ENCODE results near the gene TRMT61A. TPM values are rescaled to one million over a fixed set of nuclear protein-coding genes. Genes with fewer than 3 reads are reported as not detected.

Gene TRMT61A
- polyA plus RNA-seq, 1 experiment: 11.7 TPM

GRCh38 chr14:103576371-103577024 is 47.5 kb downstream of the TRMT61A start:
- POLR2A ChIA-PET: interaction anchor here (0.6 kb wide), 1 partner anchor 1620 kb away, joined by 3 read pairs; no protein-coding TSS in a partner anchor
- CTCF ChIA-PET: interaction anchor here (0.8 to 1.9 kb wide), 4 partner anchors 11 to 334 kb away, joined by 3 to 9 read pairs (median 3); no protein-coding TSS in a partner anchor

GRCh38 chr14:103578401-103579075 is 49.5 kb downstream of the TRMT61A start:
- CTCF ChIA-PET: interaction anchor here (1.3 kb wide), 1 partner anchor 322 kb away, joined by 3 read pairs; no protein-coding TSS in a partner anchor
- Histone ChIP-seq H3K36me3 (ENCODE audit: control insufficient read depth, insufficient read depth, low read length) (peaks cover 10% of the 10 kb centered on the region), H3K27me3 (ENCODE audit: control insufficient read depth, insufficient read depth, low read length) (no peaks in the 10 kb centered on the region), H3K4me3 (ENCODE audit: low read depth, low read length) (no peak overlapping the region)
- no peak for DNase-seq (ENCODE audit: low read depth)
- POLR2A ChIA-PET: no interaction called here
- TF ChIP-seq CTCF (IDR thresholded peaks at IDR 0.05; ENCODE audit: insufficient read depth, low read depth, low read length): no peak

More at GRCh38 chr14:103576371-103577024, 47.5 kb downstream of the TRMT61A start:
- no peak for TF ChIP-seq CTCF (IDR thresholded peaks at IDR 0.05; ENCODE audit: insufficient read depth, low read depth, low read length)
- DNase-seq (ENCODE audit: low read depth): peak; percentile 73
- H3K4me3 ChIP-seq (ENCODE audit: low read depth, low read length): no peak overlapping the region
- H3K27me3 ChIP-seq (ENCODE audit: control insufficient read depth, insufficient read depth, low read length): no peaks in the 10 kb centered on the region
- peaks cover 4% of the 10 kb centered on the region for H3K36me3 ChIP-seq (ENCODE audit: control insufficient read depth, insufficient read depth, low read length)

- Histone ChIP-seq H3K27me3 (ENCODE audit: control insufficient read depth, insufficient read depth, low read length) (no peaks in the 10 kb centered on the region), H3K4me3 (ENCODE audit: low read depth, low read length) (no peak overlapping the region), H3K36me3 (ENCODE audit: control insufficient read depth, insufficient read depth, low read length) (peaks cover 9% of the 10 kb centered on the region)
- TF ChIP-seq CTCF (IDR thresholded peaks at IDR 0.05; ENCODE audit: insufficient read depth, low read depth, low read length): no peak
- ChIA-PET POLR2A (interaction anchor here (0.6 kb wide), 1 partner anchor 9 kb away, joined by 12 read pairs; no protein-coding TSS in a partner anchor), CTCF (interaction anchor here (0.6 kb wide), 1 partner anchor 12 kb away, joined by 4 read pairs; no protein-coding TSS in a partner anchor)
- DNase-seq (ENCODE audit: low read depth): no peak
Measured at GRCh38 chr14:103581206-103581605, 52.2 kb downstream of the TRMT61A start.

GRCh38 chr14:103581954-103582703 is 53.1 kb downstream of the TRMT61A start:
- ChIA-PET POLR2A (no interaction called here), CTCF (no interaction called here)
- Histone ChIP-seq H3K27me3 (ENCODE audit: control insufficient read depth, insufficient read depth, low read length) (no peaks in the 10 kb centered on the region), H3K36me3 (ENCODE audit: control insufficient read depth, insufficient read depth, low read length) (peaks cover 9% of the 10 kb centered on the region), H3K4me3 (ENCODE audit: low read depth, low read length) (no peak overlapping the region)
- no peak for DNase-seq (ENCODE audit: low read depth)
- no peak for TF ChIP-seq CTCF (IDR thresholded peaks at IDR 0.05; ENCODE audit: insufficient read depth, low read depth, low read length)

Data from BJ (cell line).